ENCODE data around the gene UNK.

The UNK gene, protein sequence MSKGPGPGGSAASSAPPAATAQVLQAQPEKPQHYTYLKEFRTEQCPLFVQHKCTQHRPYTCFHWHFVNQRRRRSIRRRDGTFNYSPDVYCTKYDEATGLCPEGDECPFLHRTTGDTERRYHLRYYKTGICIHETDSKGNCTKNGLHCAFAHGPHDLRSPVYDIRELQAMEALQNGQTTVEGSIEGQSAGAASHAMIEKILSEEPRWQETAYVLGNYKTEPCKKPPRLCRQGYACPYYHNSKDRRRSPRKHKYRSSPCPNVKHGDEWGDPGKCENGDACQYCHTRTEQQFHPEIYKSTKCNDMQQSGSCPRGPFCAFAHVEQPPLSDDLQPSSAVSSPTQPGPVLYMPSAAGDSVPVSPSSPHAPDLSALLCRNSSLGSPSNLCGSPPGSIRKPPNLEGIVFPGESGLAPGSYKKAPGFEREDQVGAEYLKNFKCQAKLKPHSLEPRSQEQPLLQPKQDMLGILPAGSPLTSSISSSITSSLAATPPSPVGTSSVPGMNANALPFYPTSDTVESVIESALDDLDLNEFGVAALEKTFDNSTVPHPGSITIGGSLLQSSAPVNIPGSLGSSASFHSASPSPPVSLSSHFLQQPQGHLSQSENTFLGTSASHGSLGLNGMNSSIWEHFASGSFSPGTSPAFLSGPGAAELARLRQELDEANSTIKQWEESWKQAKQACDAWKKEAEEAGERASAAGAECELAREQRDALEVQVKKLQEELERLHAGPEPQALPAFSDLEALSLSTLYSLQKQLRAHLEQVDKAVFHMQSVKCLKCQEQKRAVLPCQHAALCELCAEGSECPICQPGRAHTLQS

DNA sequence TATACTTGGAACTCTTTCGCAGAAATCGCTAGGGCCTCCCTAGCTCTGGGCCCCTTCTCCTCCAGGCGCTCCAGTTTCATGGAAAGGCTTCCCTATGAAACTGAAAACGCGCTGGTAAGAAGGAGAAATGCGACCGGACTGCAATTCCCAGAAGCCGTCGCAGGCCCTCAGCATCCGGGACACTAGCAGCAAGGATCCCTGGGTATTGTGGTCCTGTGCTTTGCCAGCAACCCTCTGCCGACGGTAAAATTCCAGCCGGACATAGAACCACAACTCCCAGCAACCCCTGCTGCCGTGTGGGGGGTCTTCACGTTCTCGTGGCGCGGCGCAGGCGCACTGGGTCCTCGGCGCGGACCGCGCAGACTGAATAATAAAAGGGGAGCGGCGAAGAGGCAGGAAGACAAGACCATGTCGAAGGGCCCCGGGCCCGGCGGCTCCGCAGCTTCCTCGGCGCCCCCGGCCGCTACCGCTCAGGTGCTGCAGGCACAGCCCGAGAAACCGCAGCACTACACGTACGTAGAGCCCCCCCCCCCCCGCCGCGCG is at the start of gene UNK:
Gene UNK (plus strand): TSS at position 334 of the 543 bp plus-strand sequence. CDS start 75 bp downstream, at position 409.
- no peak for FAIRE-seq

DNA sequence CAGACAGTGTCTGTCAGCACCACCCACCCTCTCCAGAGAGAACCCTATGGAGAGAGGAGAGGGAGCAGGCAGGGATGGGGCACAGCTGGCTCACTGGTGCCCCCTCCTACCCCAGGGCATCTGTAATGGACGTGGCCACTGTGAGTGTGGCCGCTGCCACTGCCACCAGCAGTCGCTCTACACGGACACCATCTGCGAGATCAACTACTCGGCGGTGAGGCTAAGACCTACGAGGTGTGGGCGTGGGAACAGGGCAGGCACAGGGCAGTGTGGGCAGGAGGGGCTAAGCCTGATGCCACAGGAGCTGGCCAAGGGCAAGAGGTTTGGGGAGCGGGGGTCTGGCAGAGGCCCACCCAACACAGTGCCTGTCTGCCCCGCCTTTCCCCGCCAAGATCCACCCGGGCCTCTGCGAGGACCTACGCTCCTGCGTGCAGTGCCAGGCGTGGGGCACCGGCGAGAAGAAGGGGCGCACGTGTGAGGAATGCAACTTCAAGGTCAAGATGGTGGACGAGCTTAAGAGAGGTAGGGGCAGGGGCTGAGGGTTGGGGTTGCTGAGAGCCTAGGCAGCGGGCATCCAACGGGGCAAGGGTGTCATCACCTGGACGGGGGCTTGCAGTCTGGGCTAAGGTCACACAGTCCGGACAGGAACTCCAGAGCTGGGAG is 48.3 kb upstream of the UNK start:
- TF ChIP-seq CTCF (IDR thresholded peaks at IDR 0.05; ENCODE audit: insufficient read depth, missing control alignments) = no peak
- no peak for FAIRE-seq
- DNase-seq (ENCODE audit: insufficient read length, low spot score) = no peak

More for the DNA sequence above, at the start of gene UNK:
- TF ChIP-seq CTCF (IDR thresholded peaks at IDR 0.05; ENCODE audit: insufficient read depth, missing control alignments) = no peak
- DNase-seq (ENCODE audit: insufficient read length, low spot score) = peak; percentile 61

GRCh38 chr17:75737133-75737962 is 47.3 kb upstream of the UNK start:
- no peak for TF ChIP-seq CTCF (IDR thresholded peaks at IDR 0.05; ENCODE audit: insufficient read depth, missing control alignments)
- FAIRE-seq (no peak), DNase-seq (ENCODE audit: insufficient read length, low spot score) (no peak)

DNA sequence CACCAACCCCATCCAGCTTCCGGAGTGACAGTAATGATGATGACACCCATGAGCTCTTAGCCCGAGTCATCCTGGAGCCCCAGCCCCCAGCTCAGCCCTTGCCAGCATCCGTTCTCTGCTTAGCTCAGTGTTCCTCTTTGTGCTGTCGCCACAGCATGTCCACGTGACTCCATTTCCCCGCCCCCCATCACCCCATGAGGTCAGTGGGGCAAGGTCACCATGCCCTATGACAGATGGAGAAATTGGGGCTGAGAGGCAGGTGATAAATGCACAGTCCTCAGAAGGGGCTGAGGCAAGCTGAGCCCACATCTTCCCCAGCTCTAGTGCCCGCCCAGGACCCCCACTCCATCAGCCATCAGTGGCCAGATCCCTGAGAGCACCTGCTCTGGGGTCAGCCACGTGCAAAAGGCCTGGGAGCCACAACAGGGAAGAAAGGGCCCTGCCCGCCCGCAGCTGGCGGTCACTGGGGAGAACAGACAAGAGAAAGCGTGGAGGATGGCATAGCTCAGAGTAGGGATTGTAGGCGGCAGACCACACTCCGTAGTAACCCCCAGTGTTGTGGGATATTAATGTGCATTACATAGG is 46.3 kb upstream of the UNK start:
- DNase-seq (ENCODE audit: insufficient read length, low spot score) (no peak), FAIRE-seq (no peak)
- TF ChIP-seq CTCF (IDR thresholded peaks at IDR 0.05; ENCODE audit: insufficient read depth, missing control alignments) = no peak

DNA sequence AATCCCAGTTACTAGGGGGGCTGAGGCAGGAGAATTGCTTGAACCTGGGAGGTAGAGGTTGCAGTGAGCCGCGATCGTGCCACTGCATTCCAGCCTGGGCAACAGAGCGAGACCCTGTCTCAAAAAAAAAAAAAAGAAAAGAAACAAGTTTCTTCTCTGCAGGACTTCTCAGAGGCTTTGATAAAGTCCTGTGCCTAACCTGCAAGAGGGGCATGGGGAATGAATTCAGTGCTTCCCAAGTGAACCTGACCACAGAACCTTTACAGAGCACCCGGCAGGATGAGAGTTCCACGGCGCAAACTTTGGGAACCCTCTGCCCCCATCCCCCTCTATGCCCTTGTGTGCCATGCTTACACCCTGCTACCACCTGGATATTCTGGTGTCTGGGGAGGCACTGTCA is 45.4 kb upstream of the UNK start:
- no peak for TF ChIP-seq CTCF (IDR thresholded peaks at IDR 0.05; ENCODE audit: insufficient read depth, missing control alignments)
- DNase-seq (ENCODE audit: insufficient read length, low spot score) (no peak), FAIRE-seq (no peak)

- no peak for TF ChIP-seq CTCF (IDR thresholded peaks at IDR 0.05; ENCODE audit: insufficient read depth, missing control alignments)
- FAIRE-seq (no peak), DNase-seq (ENCODE audit: insufficient read length, low spot score) (no peak)
Measured at GRCh38 chr17:75739801-75740200, 44.8 kb upstream of the UNK start.

All from D721Med (cell line).